HG03196 (cell line): ENCODE data around the gene FUT6.
"Not testable (repeated sequence)": the region's sequence is repeated elsewhere in the genome, so short reads cannot be mapped to it uniquely, and the experiment has no call there.

Experiments
- ATAC-seq: cut with Tn5 transposase; IDR thresholded peaks from one replicate; pipeline ENCODE4 v1.9.1; 2021; ENCODE audit not compliant: unreplicated experiment

FUT6 gene

GRCh38 chr19:5863030-5863665 lies 23.6 kb upstream of the FUT6 start:
- no peak for ATAC-seq

DNA sequence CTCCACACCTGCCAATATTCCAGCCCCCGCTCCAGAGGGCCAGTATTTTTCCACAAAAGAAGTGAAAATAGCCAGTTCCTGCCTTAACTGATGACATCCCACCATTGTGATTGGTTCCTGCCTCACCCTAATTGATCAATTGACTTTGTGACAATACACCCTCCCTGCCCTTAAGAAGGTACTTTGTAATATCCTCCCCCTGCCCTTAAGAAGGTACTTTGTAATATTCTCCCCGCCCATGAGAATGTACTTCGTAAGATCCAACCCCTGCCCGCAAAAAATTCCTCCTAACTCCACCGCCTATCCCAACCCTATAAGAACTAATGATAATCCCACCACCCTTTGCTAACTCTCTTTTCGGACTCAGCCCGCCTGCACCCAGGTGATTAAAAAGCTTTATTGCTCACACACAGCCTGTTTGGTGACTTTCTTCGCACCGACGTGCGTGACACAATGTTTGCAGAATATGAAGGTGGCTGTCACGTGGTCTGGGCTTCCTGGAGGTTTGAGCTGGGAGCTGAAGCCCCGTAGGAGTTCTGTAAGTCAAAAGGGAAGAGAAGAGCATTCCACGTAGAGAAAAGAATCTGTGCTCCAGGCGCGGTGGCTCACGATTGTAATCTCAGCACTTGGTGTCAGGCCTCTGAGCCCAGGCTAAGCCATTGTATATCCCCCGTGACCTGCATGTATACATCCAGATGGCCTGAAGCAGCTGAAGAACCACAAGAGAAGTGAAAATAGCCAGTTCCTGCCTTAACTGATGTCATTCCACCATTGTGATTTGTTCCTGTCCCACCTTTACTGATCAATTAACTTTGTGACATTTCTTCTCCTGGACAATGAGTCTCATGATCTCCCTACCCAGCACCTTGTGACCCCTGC lies 17.9 kb upstream of the FUT6 start:
- no peak for ATAC-seq

GRCh38 chr19:5855151-5855550 lies 15.6 kb upstream of the FUT6 start:
- not testable (repeated sequence) for ATAC-seq

DNA sequence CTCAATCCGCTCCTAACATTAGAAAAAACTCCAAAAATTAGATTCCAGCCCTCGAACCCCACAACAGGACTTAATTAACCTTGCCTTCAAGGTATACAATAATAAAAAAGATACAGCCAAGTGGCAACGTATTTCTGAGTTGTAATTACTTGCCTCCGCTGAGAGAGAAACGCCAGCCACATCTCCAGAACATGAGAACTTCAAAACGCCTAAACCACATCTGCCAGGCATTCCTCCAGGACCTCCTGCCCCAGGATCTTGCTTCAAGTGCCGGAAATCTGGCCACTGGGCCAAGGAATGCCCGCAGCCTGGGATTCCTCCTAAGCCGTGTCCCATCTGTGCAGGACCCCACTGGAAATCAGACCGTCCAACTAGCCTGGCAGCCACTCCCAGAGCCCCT lies 14.6 kb upstream of the FUT6 start:
- ATAC-seq, result not testable (repeated sequence)

- no peak for ATAC-seq
These were observed 11.8 kb upstream of the FUT6 start, which contains the start of gene FUT3 for GRCh38 chr19:5851302-5851701. Gene FUT3, minus strand, starts transcription at chr19:5851449.

DNA sequence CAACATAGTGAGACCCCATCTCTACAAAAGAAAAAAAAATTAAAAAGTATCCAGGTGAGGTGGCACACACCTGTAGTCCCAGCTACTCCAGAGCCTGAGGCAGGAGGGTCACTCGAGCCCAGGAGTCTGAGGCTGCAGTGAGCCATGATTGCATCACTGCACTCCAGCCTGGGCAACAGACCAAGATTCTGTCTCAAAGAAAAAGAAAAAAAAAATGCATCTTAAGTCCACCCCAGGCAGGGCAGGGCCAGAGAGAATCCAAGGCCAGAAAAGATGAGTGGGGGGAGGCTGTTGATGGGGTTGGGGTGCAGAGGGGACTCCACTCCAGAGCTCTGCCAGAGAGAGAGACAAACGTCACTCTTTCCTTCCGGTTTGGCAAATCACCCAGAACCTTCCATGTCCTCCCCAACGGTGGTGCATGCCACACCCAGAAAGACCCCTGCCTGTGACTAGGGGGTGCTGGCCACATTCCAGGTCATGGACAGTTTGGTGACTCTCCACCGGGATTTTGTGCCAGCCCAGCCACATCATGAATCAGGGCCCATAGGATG lies 11.3 kb upstream of the FUT6 start:
- ATAC-seq, result no peak

DNA sequence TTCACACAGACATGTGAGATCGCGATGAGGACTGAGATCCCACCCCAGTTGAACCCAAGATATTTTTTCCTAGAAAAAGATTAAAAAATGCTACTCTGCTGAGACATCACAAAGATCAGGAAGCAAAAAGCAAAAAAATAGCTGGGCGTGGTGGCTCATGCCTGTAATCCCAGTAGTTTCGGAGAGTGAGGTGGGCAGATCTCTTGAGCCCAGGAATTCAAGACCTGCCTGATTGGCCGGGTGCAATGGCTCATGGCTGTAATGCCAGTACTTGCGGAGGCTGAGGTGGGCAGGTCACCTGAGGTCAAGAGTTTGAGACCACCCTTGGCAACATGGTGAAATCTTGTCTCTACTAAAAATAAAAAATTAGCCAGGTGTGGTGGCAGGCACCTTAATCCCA lies 10.7 kb upstream of the FUT6 start:
- no peak for ATAC-seq

GRCh38 chr19:5848621-5849020 lies 9.1 kb upstream of the FUT6 start:
- ATAC-seq, result not testable (repeated sequence)

- ATAC-seq, result not testable (repeated sequence)
These were observed 8.3 kb upstream of the FUT6 start for GRCh38 chr19:5847846-5848245.

DNA sequence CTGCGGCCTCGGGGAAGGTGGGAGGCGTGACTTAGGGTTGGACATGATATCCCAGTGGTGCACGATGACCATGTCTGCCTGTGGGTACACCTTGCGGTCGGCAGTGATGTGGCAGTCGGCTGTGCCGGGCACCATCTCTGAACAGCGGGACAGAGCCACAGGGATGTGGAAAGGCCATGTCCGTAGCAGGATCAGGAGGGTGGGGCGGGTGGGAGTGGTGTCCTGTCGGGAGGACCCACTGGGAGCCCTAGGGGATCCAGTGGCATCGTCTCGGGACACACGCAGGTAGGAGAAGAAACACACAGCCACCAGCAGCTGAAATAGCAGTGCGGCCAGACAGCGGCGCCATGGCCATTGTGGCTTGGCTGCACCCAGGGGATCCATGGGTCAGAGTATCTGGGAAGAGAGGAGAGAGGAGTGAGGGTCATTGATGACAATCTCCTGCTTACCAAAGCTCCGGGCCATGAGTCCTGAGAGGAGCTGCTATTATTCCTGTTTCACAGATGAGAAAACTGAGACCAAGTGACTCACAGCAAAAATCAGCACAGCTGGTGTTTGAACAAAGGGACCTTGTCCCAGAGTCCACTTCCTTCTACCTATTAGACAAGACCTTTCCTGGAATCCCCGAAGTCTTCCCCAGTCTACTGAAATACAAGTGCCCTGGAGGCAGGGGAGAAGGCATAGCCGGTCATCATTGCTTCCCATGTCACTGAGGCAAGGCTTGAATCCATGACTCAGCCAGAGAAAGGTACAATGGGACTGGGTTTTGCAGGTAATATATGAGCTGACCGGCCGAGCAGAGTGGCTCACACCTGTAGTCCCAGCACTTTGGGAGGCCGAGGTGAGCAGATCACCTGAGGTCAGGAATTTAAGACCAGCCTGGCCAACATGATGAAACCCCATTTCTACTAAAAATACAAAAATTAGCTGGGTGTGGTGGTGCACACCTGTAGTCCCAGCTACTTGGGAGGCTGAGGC lies 5.2 kb upstream of the FUT6 start:
- no peak for ATAC-seq

GRCh38 chr19:5843295-5843927 lies 3.9 kb upstream of the FUT6 start:
- ATAC-seq, result no peak

- ATAC-seq, result not testable (repeated sequence)
These were observed 2.2 kb upstream of the FUT6 start for GRCh38 chr19:5841735-5842111.

DNA sequence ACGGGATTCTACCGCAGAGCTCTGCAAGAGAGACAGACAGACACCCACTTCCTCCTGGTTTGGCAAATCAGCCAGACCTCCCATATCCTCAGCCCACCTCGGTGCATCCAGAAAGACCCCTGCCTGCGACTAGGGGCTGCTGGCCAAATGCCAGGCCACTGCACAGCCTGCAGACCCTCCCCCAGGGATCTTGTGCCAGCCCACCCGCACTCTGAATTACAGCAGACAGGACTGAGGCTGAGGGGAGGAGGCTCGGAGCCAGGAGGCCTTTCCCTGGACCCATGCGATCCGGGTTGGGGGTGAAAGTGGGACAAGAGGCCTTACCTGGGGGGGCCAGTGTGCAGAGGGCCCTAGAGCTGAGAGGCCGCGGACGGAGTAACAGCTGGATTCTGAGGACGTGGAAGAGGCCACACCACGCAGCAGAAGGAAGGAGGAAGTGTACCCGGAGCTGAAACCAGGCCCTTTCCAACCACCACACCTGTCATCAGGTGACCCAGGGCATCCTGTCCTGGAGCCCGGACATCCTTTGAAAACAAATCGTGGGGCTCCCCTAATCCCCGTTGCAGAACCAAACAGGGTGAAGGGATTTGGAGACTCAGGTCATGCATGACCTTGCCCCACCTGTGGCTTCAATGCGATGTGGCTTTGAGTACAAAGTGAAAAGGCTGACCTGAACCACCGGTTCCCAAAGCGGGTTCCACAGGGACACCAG lies 993 bp downstream of the FUT6 start:
- ATAC-seq, result no peak

GRCh38 chr19:5837761-5838352 lies 1.6 kb downstream of the FUT6 start:
- no peak for ATAC-seq

DNA sequence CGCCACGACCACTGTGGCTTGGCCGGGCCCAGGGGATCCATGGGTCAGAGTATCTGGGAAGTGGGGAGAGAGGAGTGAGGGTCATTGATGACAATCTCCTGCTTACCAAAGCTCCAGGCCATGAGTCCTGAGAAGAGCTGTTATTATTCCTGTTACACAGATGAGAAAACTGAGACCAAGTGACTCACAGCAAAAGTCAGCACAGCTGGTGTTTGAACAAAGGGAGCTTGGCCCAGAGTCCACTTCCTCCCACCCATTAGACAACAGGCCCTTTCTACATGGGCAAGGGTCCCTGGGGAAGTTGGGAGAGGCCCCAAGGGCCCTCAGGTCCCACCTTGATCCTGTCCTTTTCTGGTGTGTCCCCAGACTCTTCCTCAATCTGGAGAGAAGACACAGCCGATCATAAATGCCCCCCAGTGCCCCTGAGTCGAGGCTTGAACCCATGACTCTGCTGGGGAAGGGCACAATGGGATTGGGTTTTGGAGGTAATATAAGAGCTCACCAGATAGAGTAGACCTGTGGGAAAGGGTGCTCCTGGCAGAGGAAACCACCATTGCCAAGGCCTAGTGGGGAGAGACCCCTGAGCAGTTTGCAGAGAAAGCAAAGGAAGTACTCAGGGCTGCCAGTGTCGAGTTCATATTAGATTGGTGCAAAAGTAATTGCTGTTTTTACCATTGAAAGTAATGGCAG lies 6.8 kb downstream of the FUT6 start:
- ATAC-seq, result no peak

DNA sequence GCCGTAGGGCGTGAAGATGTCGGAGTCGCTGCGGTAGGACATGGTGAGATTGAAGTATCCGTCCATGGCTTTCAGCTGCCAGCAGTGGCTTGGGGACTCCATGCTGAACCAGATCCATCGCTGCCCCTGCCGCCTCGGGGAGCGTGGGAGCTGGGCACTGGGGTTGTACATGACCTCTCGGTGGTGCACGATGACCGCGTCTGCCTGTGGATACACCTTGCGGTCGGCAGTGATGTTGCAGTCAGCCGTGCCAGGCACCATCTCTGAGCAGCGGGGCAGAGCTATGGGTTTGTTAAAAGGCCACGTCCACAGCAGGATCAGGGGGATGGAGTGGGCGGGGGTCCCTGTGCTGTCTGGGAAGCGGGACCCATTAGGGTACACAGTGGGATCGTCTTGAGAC lies 7.4 kb downstream of the FUT6 start:
- ATAC-seq, result no peak

DNA sequence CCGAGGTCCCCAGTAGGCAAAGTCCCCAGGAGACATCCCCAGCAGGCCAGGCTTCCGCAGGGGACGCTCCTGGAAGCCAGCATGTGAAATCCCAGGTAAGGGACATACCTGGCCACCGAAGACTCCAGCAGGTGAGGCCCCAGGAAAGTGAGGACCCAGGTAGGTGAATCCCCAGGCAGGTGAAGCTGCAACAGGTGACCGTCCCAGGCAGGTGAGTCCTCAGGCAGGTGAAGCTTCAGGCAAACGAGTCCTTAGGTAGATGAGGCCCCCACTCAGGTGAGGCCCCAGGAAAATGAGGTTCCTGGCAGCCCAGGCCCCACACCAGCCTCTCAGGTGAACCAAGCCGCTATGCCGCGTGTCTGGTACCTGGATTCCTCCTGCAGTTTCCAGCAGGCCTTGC lies 8.3 kb downstream of the FUT6 start:
- ATAC-seq, result no peak

DNA sequence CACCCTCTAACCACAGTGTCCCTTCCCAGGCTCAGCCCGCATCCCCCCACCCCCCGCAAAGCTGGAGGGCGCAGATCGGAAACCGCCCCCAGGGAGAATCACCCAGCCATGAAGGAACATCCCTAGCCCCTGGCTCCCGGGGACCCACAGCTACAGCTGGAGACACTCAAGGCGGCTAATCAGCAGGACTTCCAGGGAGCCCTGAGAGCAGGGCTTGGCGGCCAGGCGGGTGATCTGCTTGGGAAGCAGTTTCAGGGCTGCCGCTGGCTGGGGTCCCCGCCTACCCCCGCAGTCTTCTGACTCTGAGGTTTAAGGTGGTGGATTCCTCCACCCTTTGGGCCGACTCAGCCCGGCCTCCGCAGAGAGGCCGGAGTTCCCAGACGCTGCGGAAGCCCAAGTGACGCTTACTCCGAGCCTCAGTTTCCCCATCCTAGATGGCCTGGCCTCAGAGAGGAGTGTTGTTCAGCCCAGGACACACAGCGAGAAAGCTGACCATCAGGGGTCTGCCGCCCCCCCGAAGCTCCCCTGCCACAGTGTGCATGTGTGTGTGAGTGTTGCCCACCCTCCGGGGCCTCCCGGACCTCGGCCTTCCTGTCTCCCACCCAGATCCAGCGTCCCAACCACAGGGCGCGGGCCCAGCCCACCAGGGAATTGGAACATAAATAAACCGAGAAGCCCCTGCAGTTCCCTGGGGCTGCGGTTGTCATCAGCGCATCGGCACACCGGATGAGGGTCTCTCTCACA lies 9.8 kb downstream of the FUT6 start:
- no peak for ATAC-seq
